ENCODE data around the gene RAMACL.
"Not testable (repeated sequence)": the region's sequence is repeated elsewhere in the genome, so short reads cannot be mapped to it uniquely, and the experiment has no call there.

RAMACL gene

DNA sequence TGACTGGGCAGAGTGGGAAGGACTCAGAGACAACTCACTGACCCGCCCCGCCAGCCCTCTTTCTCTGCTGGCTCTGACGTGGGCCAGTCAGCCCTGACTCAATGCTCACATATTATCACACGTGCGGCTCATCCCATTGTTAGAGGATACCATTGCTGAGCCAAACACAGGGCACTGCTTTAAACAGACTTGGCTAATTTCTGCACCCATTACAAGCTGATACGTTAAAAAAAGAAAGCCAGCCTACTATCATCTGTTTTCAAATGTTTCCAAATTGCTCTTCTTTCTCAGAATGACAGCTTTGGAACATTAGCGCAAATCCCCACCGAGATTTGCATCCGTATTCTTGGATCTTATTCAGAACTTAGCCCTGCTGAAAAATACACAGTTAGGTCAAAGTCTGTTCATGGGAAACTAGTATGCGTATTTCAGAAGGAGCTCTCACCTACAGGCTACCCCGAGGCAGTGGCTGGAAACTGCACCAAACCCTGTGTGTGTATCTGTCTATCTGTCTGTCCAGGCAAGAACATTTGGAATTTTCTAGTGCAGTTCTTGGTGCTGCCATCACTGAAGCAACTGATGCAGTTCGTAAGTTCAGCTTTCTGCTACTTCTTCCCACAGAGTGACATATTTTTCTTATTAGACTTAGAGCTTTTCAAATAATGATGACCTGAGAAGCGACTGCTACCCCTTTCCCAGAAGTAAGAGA, 32.8 kb downstream of the RAMACL start:
- DNase-seq, result no peak

DNA sequence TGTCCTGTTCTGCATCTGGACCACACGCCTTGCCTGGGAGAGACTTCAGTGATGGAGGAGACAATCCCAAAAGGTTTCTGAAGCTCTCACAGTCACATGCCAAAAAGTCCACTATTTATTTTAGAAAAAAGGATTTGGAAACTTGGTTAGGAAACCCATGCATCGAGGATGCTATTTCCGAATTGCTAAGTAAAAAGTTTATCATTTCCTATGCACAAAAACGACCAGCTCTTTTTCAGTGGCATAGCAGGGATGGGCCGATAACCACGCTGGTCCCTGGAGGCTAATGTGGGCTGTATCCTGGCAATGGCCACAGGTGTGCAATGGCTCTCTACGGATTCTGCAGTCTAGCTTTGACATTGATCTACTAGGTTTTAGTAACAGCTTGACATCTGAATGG, 33.9 kb downstream of the RAMACL start:
- DNase-seq, result no peak

DNA sequence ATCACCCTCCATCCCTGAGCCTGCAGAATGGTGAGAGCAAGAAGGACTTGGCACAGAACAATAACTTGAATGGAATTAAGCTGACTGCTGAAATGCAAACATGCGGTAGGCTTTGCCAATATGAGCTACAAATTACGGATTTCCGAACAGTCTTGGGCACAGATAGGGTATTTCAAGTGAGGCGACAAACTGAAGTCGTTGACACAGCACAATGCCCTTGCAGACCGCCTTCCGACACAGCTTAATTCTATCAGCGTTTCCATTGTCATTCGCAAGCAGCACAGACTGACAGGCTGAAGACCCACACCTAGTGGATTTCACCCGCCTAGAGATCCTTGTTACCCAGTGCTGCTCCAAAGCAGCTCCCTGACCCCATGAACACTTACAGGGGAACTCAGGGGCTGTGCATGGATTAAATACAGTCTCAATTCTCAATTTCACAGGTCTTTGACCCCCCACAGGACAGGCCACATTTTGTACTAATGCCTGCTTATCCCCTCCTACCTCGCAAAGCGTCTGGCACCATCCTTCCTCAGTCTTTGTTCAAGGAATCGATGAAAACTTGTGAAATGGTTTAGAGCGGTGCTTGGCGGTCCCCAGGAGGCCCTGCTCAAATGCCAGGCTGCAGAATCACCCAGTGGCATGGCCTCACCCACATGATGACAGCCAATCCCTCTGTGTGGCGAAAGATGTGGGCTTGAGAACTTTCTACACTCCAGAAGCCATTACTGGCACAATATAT, 34.6 kb downstream of the RAMACL start:
- no peak for DNase-seq

DNA sequence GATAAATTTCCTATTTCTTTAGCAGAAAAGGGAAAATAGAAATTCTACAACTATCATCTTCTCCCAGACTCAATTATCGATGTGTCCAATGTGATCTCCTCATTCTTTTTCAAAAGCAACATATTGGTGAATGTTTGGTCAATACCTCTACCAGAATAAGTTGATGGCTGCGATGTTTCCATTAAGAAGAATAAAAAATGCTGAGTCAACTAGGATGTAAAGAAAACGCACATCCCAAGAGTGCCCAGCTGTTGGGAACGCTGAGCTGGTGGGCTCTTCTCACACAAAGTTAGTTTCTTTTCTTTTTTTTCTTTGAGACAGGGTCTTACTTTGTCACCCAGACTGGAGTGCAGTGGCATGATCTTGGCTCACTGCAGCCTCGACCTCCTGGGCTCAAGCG, 39.8 kb downstream of the RAMACL start:
- DNase-seq, result no peak

DNA sequence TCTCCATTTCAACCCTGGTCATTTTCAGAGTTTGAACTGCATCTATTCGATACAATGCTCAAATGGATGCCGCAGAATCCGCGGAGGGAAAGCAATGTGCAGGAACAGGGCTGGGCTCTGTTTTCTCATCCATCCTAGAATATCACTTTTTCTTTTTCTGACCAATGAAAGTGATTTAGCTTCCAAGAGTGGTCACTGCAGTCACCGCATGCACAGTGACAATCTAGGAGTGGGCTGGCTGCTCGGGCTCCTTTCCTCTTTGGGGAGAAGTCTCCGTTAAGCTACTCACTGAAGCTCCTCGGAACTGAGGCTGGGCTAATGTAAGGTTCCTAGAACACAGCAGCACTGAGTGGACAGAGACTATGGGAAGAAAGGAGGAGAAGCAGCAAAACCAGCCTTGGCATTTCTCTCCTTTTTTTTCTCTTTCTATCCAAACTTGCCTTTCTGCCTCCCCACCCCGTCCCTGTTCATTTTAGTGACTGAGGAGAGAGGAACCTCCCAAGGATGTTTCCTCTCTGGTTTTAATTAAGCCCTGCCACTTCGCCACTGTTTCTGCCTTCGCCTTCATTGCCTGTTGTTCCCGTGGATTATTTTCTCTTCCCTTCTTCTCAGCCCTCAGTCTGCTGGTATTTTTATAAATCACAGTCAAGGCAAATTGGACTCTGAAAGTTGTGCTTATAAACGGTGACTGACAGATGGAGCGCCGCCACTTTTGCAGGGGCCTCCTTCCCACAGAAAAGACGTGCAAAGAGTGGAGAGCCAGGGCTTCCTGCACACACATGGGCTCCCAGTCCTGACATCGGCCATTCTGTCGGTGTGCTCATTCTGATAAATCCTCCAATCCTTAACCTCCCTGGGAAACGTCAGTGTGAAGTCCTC, 41.1 kb downstream of the RAMACL start:
- no peak for DNase-seq

DNA sequence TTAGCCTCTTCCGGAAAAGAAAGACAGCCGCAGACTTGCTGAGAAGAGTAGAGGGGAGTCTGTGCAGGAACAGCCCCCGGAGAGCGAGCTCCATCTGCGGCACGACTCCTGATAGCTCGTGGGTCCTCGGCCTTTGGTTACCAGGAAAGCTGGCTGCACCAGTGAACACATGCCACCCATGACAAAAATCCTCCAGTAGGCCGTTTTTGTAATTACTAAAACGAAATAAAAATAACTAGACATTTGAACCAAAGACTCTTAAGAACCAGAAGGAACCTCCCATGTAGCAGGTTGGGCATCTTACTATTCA, 42.2 kb downstream of the RAMACL start:
- DNase-seq, result no peak

DNA sequence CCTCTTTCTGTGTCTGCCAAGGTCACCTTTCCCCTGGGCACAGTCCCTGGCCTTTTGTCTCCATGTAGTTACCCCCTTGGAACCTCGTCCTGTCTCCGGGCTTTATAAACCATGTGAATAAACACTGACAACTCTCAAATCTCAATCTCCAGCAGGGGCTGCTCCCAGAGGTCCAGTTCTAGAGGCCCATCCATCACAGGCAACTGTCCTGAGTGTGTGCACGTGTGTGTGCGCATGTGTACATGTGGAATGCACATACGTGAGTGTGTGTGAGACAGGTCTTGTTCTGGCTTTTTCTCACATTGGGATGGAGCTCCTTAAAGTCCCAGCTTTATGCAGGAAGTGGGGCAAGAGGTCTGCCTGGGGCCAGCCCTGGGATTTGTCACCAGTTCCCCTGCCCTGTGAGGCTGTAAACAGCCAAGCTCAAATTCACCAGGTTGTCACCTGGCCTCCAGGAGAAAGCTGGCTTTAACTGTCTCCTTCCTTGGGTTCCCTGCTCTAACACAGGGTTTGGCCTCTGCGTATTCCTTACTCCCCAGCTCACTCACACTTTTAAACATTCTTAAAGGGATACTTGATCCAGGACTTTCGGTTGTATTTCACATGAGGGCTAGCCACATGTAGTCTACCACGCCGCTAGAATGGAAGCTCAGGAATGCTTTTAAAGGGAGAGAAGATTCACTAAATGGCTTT, 42.7 kb downstream of the RAMACL start:
- DNase-seq, result no peak

DNA sequence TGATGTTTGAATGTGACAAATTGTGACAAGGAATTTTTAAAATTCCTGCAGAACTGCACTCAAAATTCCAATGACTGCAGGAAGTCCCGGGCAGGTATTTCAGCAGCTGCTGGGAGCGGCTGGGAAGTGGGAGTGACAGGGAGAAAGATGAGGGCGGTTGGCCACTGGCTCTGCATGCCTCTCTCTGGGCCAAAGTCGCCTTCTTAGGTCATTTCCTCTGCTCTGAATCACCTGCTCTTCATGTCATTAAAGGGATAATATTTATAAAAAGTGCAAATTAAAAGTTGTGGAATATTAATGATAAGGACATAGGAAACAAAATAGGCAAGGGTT, 43.9 kb downstream of the RAMACL start:
- no peak for DNase-seq

DNA sequence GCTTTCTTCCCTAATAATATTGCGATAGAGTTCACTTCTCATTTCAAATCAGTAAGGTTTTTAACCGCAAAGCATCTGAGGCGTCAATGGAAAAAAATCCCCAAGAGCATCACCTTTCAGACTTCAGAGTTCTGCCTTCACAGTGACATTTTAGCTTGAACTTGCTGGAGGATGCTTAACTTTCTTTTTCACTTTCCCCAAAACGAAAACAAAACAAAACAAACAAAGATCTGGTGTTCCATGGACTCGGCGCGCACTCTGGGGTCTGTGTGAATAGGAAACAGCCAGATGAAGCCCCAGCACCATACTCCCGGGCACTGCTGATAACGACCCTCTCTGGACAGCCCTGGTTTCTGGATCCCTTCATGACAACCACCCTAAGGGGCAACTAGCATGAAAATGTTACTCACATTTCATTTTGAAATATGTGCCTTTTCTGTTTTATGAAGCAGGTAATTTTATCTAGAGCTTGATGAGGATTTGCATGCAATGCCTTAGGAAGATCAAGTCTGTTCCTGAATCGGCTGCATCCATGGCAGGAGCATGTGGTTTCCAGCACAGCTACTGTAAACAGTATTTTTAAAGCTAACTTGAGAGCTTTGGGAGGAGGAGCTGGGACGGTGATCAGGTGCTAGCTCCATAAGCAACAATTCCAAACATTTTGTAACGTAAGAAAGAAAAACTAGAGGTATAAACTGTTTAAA, 44.5 kb downstream of the RAMACL start:
- peak; percentile 10 for DNase-seq

DNA sequence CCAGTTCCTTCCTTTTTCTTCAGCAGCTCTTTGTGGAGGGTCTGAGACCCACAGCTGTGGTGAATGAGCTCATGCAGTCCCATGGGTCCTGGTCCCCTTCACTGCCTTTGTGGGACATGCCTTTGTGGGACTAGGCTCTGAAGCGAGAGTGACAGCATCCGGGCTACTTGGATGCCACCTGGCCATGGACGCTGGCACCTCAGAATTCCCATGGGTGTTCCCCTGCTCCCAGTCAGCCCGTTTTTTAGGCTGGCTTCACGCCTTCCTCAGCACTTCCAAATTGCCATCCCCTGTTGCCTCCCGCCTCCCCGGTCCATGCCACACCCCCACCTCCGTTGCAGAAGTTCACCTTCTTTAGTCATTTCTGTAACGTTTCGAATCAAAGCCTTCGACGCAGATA, 45.1 kb downstream of the RAMACL start:
- DNase-seq, result peak; percentile 23

DNA sequence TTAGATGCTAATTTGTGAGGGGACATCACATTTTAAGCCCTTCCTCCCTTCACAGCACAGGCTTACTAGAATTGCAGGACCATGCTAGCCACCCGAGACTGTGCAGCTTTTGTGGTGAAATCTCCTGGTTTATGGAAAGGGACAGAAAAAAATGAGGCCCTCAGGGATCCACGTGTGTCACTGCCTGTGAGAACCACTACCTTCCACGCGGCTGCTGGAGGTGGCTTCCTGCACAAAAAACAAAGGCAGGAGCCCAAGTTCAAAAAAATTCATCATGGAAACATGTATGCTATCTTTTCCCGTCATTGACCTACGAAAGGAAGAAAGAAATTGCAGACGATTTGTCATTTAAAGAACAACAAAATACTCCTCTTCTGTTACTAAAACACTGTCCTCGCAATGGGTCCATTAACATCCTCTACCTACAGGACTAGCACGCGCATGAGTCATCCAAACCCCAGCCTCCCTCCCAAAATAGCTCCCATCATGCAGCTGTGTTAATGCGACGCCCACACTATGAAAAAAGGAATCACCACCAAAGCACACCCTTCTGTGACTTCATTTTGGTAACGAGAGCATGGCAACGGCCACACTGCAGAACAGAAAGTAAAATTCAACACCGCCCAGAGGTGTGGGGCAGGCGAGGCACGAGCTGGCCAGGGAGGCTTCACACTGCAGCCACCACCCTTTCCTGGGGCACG, 45.7 kb downstream of the RAMACL start:
- DNase-seq, result peak; percentile 78

DNA sequence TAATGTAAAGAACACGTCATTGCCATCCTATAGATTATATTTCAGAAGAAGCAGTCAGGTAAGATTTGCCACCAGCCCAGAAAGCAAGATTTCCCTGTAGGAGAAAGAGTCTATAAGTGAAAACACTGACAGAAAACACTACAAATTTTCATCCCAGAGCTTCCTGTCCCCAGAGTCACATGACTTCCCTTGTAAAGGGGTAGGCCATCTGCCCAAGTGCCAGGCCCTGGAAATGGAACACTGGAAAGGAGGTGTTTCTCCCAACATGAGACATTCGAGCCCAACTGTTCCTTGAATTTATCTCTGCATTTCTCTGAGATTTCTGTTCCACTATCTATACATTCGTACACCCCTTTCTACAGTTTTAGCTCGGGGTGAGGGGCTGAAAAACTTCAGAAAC, 46.9 kb downstream of the RAMACL start:
- no peak for DNase-seq

DNA sequence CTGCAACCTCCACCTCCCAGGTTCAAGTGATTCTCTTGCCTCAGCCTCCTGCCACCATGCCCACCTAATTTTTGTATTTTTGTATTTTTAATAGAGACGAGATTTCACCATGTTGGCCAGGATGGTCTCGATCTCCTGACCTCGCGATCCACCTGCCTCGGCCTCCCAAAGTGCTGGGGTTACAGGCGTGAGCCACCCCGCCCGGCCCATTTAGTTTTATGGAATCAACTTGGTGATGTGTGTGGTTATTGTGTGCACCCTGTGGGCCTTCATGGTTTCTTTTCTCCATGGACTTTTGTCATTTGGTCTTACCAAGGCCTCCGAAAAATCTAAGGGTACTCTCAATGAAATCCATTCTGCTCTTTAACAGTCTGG, 47.5 kb downstream of the RAMACL start:
- DNase-seq, result not testable (repeated sequence)

DNA sequence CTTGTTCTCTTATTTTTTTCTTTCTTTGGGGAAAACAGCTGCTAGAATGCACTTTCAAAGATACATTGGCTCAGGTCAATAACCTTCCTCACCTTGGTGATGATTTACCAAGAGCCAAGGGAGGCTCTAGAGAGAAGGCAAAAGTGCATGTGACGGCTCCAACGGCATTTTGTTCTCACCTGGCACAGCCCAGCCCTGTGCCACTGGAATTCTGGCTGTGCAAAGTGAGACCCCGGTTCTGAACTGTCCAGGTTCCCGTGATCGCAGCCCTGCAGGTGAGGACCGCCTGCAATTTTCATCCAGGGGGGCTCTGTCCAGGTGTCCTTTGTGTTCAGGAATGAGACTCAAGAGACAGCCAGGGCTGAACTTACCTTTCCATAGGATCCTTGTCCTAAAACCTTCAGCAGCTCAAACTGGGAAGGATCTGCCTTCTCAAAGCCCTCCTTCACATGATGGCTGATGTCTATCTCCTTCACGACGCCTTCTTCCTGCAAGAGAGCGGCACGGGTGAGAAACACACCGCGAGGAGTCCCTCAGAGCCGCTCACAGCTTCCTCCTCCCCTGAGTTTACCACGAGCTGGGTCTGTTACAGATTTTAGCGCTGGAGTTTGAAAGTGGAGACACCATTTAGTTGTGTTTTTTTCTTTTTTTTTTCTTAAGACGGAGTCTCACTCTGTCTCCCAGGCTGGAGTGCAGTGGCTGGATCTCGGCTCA, 48.0 kb downstream of the RAMACL start:
- no peak for DNase-seq

DNA sequence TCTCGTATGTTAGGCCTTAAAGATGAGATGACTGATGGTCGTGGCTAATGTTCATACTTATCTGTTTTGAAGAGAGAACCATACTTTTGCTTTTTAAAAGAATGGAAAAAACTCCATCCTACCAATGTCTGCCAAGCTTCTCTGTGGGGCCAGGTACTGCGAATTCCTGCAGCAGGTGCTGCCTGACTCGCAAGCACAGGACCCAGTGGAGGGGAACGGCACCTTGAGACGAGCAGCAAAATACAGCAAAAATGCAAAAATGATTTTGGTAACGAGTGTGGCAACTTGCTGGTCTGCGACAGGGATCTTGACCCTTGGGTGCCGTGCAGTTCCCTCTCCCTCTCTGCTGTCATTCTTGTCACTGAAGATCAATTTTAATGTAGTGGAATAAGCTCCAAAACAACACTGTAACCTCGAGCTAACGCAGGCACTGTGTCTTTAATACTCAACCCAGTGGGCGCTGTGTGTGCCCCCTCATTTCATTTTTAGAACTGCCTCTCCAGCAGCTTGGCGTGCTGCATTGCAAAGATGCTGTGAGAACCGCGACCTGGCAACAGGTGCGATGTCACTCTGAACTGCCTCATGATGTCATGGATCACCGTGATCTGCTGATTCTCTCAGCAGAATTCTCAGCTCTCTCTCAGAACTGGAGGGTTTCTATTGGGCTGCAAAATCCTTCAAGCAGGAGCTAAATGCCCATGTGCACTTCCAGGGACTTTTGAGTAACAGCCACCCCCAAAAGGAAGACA, 51.6 kb downstream of the RAMACL start:
- DNase-seq, result no peak

DNA sequence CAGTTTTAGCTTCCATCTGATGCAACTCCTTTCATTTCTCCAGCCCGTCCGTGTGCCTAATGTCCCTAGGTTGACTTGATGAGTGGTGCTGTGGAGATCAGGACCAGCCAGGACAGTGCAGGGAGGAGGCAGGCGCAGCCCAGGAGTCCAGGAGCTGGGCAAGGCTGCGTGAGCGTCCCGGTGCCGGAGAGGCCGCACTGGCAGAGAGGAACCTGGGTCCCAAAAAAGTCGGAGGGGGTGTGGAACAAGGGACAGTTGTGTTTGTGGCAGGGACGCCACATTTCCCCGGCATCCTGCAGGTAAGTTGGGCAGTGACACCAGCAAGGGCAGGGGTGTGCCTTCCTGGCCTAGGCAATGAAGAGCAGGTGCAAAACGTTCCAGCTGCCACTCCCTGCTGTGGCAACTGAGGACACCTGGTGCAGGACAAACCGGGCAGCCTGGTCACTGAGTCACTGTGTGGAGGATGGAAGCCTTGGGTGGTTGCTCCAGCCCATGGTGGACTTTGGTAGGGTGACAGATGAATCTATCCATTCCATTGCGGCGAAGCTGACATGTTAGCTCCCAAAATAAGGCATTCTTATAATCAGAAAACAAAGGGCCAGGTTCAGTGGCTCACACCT, 53.2 kb downstream of the RAMACL start:
- no peak for DNase-seq
